ENCODE results near the gene DISP2. TPM values are rescaled to one million over a fixed set of nuclear protein-coding genes. Genes with fewer than 3 reads are reported as not detected.

DISP2 gene
- total RNA-seq, 4 donors from 2014 or later: 0.14 to 0.85 TPM; not detected in 2

- Histone ChIP-seq H3K27me3 (no peaks in the 10 kb centered on the region), H3K36me3 (no peaks in the 10 kb centered on the region), H3K27ac (peak overlapping the region; percentile 11 to 17), H3K4me3 (no peak overlapping the region), H3K4me1 (peaks cover 0 to 17% of the 10 kb centered on the region in 2 donors), H3K9me3 (no peaks in the 10 kb centered on the region)
- DNase-seq: no peak
- intact Hi-C loops (cut with DNase I; ENCODE audit: low total_unique reads): no loop called here
- no peak for TF ChIP-seq POLR2A (IDR thresholded peaks at IDR 0.05)
- no peak for TF ChIP-seq CTCF (IDR thresholded peaks at IDR 0.05)
Measured at GRCh38 chr15:40332113-40332781, 25.8 kb upstream of the DISP2 start.

GRCh38 chr15:40333922-40334492 is 24.0 kb upstream of the DISP2 start:
- intact Hi-C loops (cut with DNase I; ENCODE audit: low total_unique reads): no loop called here
- Histone ChIP-seq H3K36me3 (no peaks in the 10 kb centered on the region), H3K9me3 (no peaks in the 10 kb centered on the region), H3K4me1 (peaks cover 4 to 33% of the 10 kb centered on the region in 2 donors), H3K4me3 (no peak overlapping the region), H3K27ac (peak overlapping the region; percentile 68 to 69), H3K27me3 (no peaks in the 10 kb centered on the region)
- TF ChIP-seq POLR2A (IDR thresholded peaks at IDR 0.05): no peak
- TF ChIP-seq CTCF (IDR thresholded peaks at IDR 0.05): no peak
- DNase-seq: peak in 1 of 2 donors; percentile 51

DNA sequence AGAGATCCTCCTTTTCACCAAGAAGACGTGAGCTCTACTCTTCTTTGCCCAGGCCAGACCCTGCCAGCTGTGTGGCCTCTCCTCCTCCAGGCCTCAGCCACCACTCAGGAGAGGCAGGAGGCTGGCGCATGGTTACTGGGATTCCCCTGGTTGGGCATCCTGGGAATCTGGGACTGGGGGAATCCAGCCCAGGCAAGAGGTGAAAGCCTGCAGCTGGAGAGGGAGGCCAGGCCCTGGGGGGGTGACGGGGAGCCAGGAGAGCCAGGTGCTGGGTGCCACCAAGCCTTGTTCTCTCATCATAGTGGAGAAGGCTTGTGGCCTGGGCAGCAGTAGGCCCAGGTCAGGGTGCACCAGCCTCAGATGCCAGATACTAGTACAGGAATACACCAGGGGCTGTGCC is 23.5 kb upstream of the DISP2 start:
- H3K4me1 ChIP-seq: peaks cover 4 to 38% of the 10 kb centered on the region in 2 donors
- no peak overlapping the region for H3K4me3 ChIP-seq
- intact Hi-C loops (cut with DNase I; ENCODE audit: low total_unique reads): no loop called here
- H3K36me3 ChIP-seq: no peaks in the 10 kb centered on the region
- H3K27me3 ChIP-seq: no peaks in the 10 kb centered on the region
- TF ChIP-seq POLR2A (IDR thresholded peaks at IDR 0.05) (no peak), CTCF (IDR thresholded peaks at IDR 0.05) (no peak)
- peak overlapping the region; percentile 68 to 69 for H3K27ac ChIP-seq
- no peaks in the 10 kb centered on the region for H3K9me3 ChIP-seq
- DNase-seq: no peak

DNA sequence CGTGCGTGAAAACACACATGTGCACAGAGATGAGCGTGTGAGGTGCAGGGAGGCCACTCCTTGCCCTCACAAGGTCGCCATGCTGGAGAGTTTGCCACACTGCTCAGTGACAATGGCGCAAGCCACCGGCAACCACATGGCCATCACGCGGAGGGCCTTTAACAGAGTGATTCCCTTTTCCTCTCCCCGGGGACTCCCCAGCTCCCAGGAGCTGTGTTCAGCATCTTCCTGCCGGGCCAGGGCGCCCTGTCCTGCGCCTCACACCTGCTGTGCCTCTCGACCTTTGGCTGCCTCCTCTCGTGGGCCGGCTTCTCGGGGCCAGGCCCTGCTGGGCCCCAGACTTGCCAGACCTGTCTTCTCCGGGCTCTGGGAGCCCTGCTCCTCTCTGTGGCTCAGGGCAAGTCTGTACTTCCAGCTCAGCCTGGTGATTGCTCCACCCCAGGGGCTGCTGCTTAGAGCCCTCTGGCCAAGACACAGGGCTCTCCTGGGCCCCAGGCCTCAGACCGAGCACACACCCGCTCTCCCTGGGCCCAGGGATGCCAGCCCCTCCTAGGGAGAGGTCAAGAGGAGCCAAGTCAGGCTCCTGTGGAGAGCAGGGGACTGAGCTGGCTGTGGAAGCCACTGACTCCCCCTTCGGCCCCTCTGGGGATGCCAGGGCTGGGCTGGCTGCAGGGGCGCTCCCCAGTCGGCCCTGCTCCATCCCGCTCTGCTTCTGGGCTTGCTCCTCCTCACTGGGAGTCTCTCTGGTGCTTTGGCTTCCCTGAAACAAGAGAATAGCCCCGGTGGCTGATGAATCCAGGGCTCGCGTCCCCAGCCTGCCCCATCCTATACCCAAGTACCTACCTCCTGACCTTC is 22.9 kb upstream of the DISP2 start:
- H3K36me3 ChIP-seq: no peaks in the 10 kb centered on the region
- no peak for TF ChIP-seq CTCF (IDR thresholded peaks at IDR 0.05)
- no peak for TF ChIP-seq POLR2A (IDR thresholded peaks at IDR 0.05)
- H3K4me3 ChIP-seq: no peak overlapping the region
- H3K27ac ChIP-seq: peak overlapping the region; percentile 31 to 69
- H3K27me3 ChIP-seq: no peaks in the 10 kb centered on the region
- peaks cover 4 to 35% of the 10 kb centered on the region in 2 donors for H3K4me1 ChIP-seq
- no peaks in the 10 kb centered on the region for H3K9me3 ChIP-seq
- intact Hi-C loops (cut with DNase I; ENCODE audit: low total_unique reads): no loop called here
- no peak for DNase-seq

All from uterus (tissue), 4 donors.